ENCODE results near the gene SSBP2.
A peak's percentile ranks its signal among the peaks of the same experiment; 100 is the strongest.

SSBP2 gene

DNA sequence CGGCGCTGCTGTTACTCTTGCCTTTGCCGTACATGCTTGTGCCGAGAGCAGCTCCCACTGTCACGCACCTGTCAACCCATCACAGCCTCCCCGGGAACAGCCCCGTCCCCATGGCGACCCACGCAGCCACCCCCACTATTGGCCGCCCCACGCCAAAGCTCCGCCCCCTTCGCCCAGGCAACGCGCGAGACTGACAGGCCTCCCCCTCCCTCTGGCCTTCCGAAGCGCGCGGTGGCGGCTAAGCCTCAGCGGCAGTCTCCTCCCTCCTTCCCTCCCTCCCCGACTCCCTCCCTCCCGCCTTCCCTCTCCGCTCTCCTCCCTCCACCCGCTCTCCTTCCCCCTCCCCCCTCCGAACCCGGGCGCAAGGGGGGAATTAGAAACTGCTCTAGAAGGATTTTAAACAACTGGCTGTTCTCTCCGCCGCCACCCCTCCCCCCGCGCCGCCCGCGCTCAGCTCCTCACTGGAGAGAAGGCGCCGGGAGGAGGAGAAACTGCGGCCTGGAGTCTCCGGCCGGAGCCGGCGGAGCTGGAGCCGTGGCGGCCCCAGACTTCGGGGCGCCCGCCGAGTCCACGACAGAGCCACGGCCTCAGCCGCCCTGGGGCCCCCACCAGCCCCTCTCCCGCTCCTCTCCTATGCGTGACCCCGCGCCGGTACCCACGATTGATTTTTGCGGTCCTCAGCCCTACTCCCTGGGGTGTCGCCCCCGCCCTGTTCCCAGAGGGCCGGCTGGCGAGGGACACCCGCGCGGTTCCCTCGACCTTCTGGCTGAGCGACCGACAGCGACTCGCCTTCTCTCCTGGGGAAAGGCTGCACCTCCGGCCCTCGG is at the start of gene SSBP2:
Gene SSBP2 (minus strand): TSS at position 89 of the 827 bp plus-strand sequence. CDS start 55 bp downstream, at position 34.
- peak; percentile 94 for DNase-seq (ENCODE audit: low read depth)

DNA sequence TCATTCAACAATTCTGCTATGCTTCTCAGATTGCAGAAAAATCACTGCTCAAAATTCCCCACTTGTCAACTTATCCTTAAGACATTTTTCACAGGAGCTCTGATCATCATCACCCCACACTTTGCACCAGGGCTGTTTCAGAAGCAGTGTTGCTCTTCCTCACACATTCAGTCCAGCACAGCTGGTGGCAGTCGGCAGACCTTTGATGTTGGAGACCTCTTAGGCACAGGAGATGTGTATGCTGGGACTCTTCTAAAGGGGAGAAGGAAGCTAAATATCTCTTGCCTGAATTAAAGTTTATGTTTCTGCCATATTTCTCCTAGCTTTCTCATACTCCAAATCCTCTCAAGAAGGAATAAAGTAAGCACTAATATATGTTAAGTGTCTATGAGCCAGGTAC is 44.8 kb upstream of the SSBP2 start:
- no peak for DNase-seq (ENCODE audit: low read depth)

DNA sequence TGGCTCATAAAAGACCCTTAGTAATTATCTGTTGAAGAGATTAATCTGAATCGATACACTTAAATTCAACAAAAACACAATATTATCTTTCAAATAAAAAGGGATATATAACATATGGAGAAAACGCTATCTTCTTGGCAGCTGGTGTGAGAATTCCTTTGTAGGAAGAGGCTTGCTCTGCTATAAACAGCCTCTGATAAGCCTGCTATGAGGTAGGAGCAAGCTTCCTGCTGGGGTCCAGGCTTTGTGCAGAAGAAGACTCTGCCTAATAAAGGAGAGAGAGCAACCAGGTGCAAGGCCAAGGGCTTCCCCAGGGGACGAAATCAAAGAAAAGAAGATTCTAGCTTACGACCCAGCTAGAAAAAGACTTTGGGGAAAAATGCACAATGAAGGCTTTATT is 43.3 kb upstream of the SSBP2 start:
- no peak for DNase-seq (ENCODE audit: low read depth)

DNA sequence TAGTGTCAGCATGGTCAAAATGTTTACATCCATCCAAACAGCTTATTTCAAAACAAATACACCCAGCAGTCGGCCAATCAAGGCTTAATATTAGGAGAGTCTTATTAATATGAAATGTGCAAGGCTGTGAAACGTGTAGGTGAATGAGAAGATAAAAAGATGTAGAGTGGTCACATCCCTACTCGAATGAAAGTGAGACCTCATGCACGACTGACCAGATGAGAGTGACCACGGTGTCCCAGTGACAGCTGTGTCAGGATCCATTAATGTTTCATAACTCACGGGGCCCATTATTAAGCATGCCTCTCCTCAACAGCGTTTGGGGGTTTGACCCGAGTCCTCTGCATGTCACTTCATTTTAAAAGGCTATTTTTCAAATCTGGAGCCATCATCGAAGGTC is 39.4 kb upstream of the SSBP2 start:
- DNase-seq (ENCODE audit: low read depth): no peak

DNA sequence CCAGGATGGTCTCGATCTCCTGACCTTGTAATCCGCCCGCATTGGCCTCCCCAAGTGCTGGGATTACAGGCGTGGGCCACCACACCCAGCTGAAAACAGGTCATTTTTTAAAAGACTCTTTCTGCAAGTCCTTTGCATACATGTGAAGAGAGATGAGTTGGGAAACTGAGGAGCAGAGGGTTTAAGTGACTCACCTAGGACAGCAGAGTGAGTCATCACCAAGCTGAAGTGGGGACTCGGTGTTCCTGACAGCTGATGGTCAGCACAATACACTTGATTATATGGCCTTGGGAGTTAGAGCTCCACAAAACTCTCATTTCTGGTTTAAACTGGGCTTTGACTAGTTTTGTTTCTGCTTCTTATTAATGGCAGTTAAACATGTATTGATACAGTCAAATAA is 38.1 kb upstream of the SSBP2 start:
- no peak for DNase-seq (ENCODE audit: low read depth)

DNA sequence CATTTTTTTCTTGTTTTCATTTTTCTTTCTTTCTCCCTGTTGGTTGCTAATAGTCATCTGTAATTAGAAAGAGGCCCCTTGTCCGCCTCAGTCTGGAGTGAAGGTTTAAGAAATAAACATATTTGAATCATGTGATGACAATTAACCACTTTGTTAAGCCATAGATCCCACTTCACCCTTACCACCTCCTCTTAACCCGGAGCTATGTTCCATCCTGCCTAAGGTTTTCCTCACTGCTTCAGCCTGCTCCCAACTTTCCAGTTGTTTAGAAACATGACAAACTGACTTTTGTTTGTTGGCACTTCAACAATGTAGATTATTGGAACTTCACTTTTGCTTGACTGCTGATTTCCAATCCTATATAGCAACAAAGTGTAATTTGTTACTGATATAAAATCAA is 37.4 kb upstream of the SSBP2 start:
- no peak for DNase-seq (ENCODE audit: low read depth)

DNA sequence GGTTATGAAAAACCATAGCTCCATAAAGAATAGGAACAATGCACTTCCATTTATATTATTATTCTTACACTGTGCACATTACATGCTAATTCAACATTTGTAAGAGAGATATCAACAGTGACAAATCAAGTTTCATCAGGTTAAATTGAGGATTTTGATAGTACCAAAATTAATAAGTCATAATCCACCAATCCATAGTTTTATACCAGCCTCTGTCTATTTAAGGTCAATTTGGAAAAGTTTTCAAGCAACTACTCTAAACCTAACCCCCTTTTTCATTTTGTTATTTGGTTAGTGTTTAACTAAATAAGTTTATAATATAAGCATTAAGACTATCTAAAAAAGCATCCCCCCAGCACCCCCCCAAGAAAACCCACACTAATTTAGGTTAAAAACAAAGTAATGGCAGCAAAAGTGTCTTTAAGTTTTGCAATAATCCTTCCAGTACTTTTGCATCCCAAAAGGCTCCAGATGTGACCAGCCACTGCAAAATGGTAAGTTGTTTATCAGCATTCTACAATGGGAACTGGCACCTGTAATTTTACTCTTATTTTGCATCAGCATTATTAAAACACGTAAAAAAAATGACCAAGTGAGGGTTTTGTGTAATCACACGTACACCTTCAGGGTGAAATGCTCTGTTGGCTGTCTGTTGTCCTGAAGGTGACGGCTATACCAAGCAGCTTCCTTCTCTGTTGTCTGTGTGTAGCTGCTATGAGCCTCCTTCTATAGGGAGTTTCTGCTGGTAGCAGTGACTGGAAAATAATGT is 36.8 kb upstream of the SSBP2 start:
- no peak for DNase-seq (ENCODE audit: low read depth)

DNA sequence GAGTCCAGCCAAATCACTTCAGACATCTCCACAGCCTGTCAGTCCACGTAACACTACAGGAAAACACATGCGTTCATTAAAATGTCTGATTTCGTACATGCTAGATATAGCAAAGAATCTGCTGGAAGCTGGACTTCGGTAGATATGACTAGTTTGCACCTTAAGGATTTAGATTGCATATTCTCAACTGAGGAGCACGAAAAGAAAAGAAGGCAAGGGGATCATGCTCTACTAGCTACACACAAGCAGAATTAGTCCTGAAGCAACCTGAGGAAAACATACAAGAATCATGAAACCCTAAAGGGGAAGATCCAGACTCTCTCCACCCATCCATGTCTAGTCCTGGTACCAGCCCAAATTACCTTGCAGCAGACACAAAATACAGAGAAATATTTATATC is 36.1 kb upstream of the SSBP2 start:
- DNase-seq (ENCODE audit: low read depth): no peak

DNA sequence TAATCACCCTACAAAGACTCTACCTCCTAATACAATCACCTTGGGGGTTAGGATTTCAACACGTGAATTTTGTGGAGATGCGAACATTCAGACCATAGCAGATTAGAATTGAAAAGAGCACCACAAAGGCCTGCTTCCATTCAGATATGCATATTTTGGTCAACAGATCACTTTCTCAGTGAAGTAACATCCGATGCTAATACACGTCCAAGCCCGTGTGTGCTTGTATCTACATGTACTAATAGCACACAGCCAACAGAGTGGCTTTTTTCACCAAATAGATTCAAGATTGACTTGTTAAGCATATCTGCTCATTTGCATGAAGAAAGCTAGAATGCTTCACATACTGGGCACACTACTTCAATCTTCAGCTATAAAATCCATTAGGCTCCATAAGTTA is 35.6 kb upstream of the SSBP2 start:
- DNase-seq (ENCODE audit: low read depth): no peak

DNA sequence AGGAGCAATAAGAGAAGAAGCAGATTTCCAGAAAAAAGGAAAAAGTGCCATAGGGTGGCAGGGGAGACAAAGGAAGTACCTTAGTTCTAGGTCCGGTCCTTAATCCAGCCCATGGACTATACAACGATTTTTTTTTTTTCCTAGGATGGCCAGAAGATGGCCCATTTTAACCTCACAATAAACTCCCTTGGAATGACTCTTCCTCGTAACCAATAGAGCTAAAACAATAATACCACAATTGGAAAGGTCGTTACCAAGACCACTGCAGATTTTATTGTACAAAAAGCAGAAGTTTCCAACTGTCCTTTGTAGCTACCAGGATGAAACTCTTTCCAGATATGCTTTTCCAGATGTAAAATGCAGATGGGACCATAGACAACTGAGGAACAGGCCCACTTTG is 34.4 kb upstream of the SSBP2 start:
- no peak for DNase-seq (ENCODE audit: low read depth)

DNA sequence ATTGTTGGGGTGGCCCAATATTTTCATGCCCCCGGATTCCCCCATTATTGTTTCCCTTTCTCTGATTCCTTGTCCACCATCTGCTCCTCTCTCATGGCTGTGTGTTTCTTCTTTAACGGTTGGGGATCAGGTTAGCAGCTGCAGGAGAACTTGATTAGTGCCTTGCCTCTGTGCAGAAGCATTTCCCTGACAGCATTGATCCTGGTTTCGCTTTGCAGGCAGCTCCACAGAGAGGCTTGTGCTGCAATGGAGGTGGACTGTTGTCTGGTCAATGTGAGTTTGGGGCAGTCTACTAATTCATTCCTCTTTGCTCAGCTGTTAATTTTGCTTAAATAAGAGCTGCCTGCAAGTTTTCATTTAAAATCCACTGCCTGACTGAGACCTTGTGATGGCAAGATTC is 32.5 kb upstream of the SSBP2 start:
- DNase-seq (ENCODE audit: low read depth): no peak

DNA sequence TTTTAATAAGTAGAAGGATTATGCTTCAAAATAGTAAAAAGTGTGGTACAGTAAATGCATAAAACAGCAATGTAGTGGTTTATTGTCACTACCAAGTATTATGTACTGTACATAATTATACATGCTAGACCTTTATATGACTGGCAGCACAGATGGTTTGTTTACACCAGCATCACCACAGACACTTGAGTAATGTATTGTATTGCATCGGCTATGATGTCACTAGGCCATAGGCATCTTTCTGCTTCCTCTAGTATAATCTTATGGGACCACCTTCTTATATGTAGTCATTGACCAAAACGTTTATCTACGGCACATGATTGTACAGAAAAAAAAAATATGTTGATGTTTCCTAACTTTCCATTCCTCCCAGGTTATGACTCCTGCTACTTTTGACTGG is 31.9 kb upstream of the SSBP2 start:
- no peak for DNase-seq (ENCODE audit: low read depth)

DNA sequence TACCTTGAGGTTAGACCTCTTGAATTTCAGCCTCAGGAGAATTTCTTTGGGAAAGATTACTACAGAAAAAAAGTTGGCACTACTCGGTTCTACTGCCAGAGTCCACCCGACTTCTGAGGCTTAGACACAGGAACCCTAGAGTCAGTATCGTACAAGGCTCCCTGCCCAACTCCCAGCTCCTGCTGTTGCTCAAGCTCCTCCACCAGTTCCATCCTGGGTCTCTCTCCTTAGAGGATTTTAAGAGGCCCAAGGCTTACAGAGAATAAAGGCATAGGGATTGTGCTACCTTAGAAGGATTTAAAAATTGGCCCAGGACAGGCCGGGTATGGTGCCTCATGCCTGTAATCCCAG is 29.0 kb upstream of the SSBP2 start:
- no peak for DNase-seq (ENCODE audit: low read depth)

DNA sequence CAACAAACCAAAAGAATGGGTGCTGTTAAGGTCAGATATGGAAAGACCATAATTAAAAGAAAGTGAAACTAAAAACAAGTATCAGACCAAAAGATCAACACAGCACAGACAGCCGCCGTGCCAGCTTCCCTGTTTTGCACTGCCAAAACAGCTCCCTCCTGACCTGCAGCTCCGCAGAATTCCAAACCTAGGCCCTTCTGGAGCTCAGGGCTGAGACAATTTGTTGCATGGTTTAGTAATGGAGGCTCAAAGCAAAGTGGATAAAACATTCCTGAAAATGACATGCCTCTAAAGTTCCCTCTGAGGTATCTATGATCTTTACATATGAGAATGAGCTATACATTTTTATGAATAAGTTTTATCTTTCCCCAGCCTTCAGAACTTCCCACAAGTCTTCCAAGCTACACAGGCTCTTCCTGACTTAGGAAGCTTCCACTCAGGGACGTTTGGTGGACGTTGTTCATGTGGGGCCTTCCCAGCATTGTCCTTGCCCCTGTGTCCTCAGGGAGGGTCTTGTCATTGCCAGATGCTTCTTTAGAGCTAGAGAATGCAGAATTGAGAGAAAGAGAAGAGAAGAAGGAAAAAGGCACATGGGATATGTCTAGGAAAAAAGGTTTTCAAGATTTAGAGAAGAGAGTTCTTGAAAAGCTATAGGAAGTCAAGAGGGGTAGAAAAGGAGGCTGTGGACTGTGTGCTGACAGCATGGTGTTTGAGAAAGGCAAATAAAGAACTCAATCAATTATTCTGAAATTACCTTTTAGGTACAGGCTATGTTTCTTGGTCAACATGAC is 28.4 kb upstream of the SSBP2 start:
- peak; percentile 12 for DNase-seq (ENCODE audit: low read depth)

DNA sequence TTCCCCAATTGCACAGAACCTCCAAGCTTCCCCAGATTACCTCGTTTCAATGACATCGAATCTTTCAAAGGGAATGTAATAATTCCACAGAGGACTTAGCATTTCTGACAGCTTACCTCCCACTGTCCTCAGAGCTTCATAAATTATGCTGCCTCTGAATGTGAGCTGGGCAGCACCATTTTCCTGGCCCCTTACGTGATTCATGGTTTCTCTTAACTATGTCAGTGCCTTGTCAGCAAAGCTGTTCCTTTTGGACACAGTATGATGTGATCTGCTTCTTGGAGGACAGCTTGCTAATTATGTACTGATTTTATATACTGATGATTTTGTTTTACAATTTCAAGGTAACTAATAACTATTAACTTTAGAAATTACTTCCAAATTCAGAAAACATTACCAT is 27.7 kb upstream of the SSBP2 start:
- no peak for DNase-seq (ENCODE audit: low read depth)

DNA sequence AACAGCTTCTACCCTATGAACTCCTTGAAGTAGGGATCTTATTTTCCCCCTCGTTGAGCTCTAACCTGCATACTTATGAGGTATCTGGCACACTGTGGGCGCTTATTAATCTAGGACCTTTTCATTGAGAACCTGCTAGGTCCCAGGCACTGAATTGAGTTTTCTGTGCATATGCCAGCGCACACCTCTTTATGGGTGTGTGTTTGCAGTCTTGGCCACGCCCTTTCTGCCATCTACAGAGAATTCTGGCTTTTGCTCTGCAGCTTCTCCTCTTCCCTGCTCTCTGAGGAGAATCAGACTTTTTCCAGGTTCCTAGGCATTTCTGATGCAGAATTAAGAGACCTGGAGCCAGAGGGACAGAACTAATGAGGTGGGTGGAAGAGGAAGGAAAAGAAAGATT is 25.4 kb upstream of the SSBP2 start:
- DNase-seq (ENCODE audit: low read depth): no peak

DNA sequence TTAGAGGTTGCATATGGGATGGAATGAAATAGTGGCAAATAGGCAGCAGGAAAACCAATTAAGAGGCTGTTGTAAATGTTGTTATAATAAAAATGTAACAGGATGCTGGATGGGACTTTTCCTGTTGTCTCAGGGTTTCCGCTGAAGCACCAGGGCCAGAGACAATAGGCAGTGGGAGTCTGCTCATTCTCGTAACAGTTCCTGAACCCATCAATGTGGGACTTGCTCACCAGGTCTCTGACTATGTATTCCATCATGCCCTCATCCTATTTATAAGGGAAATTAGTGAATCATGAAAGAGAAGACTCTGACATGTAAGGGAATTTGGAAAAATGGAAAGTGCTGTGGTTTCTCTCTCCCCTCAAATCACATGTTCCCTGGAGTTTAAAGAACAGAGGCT is 23.5 kb upstream of the SSBP2 start:
- no peak for DNase-seq (ENCODE audit: low read depth)

DNA sequence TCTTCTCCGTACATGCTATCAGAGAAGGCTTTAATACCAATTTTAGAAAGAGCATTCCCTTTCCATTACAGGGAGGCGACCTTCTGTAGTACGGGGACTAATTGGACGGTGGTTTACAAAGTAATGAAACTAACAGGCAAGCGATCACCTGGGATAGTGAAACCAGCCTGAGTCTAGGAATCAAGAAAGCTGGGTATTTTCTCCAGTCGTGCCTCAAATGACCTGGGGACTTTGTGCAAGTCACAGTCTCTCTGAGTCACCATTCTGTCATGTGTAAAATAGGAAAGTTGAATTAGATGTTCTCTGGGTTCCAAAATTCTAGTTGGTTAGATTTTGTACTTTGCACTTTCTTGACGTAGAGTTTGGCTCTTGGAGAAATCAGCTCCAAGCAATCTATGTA is 22.7 kb upstream of the SSBP2 start:
- no peak for DNase-seq (ENCODE audit: low read depth)

DNA sequence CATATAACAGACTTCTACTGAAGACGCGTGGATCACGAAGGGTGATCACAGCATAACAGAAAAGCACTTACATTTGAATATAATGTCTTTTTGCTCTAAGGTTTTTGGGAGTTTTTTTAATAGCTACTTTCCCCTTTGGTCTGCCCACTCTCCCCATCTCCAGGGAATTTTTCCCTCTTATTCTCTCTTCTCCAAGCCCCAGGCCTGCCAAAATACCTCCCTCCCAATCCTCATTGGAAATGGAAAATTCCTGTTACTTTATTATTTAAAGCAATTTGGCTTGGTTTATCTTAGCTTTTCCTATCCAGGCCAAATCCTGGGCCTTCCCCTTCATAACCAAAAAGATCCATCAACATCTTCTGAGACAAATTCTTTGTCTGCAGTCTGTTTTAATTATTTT is 22.3 kb upstream of the SSBP2 start:
- DNase-seq (ENCODE audit: low read depth): no peak

DNA sequence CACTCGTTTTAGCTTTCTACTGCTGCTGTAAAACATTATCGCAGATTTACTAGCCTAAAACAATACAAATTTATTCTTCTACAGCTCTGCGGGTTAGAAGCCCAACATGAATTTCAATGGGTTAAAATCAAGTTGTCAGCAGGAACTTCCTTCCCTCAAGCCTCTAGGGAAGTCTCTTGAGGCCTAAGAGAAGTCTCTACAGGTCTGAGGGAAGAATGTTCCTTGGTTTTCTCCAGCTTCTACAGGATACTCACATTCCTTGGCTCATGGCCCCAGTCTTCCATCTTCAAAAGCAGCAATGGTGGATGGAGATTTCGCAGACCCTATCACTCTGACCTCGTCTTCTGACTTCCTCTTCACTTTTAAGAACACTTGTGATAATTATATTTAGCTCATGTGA is 21.6 kb upstream of the SSBP2 start:
- DNase-seq (ENCODE audit: low read depth): no peak

DNA sequence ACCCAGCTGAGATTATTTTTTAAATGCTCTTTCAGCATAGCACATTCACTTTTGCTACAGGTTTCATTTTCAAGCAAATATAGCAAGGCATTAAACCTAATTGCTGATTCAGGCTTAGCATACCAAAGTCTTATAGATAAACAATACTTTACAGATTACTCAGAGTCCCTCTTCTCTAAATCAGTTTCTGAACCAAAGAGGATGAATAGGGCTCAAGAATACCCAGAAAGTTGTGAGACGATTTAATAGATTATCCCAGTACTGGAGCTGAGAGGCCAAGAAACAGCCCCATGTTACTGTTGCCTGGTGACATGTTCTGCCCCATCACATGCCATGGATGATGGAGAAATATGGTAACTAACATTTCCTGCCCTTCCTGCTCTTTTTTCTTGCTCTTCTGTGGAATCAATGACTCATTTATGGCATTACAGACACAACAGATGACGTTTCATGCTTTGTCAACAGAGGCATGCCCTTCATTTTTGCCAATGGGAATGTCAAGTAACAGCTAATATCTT is 18.1 kb upstream of the SSBP2 start:
- no peak for DNase-seq (ENCODE audit: low read depth)

DNA sequence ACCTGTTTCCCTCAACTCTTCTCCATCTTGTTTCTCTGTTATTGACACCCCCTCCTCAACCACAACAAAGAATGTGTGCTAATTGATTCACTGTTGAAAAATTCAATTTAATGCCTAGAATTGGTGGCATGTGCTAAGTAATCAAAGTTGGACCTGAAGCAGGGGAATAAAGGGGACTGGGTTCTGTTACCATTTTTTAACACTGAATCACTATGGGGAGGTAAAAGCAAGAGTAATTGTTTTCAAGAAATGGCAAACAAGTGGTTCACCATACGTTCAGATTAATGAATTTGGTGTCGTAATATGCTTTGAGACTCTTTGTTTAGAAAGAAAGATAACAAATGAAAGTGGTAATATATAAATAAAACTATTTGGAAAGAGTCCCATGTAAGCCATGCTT is 17.0 kb upstream of the SSBP2 start:
- no peak for DNase-seq (ENCODE audit: low read depth)

DNA sequence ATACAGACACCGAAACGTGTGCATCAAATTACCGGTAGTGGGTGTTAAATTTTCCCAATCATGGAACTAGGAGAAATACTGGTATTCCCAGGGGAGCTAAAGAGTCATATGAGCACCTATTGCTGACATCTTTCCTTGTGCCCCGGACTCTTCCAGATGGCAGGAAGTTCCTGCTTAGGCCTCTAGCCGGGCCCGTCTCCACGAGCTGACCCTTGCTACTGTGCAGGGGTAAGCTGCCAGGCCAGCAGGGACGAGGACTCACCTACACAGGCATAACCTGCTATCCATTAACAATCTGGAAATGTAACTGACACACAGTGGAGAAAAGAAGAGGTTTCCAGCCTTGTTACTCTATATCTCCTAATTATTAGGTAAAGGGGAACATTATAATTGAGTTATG is 16.2 kb upstream of the SSBP2 start:
- no peak for DNase-seq (ENCODE audit: low read depth)
